Endothelial cell of umbilical vein (primary cell): ENCODE measurements around the gene OR14K1. TPM values are rescaled to one million over a fixed set of nuclear protein-coding genes. Genes with fewer than 3 reads are reported as not detected.

Experiments
- BruUV-seq: library from RNA; stranded (reverse); fragments of 400-500 nt; replicated peaks from 2 replicates; lab custom pipeline; 2021; lab: Mats Ljungman, UMichigan
- CTCF ChIA-PET: fragments of 300-600, 350-600 bp; sonication (Branson Sonifier 250); formaldehyde crosslinking; loops from one replicate; lab custom pipeline; 2021; ENCODE audit warnings: antibody characterized with exemption, inconsistent platforms; lab: Charles Lee
- POLR2A ChIA-PET: fragments of 300-600, 350-600 bp; sonication (Branson Sonifier 250); formaldehyde crosslinking; loops from one replicate; lab custom pipeline; 2021; ENCODE audit warnings: antibody characterized with exemption, inconsistent platforms; lab: Charles Lee
- DNase-seq: peaks from one replicate; pipeline ENCODE4 v3.0.0-alpha.2; 2011; ENCODE audit warnings: low read depth, low spot score
- FAIRE-seq: peaks from 2 replicates; lab custom pipeline; 2011; peaks lifted over from hg19 to GRCh38; lab: Jason Lieb, UNC
- H2AFZ ChIP-seq: 2 replicates; pipeline ENCODE4 v1.6.0; 2012; ENCODE audit warnings: low read depth, low read length, control low read depth, inconsistent platforms
- H3K27ac ChIP-seq: 2 replicates; pipeline ENCODE4 v1.5.1; 2011; ENCODE audit warnings: low read depth, mild to moderate bottlenecking, control low read depth, low read length, moderate library complexity; ENCODE audit not compliant: insufficient read depth
- H3K27me3 ChIP-seq, 2 experiments: 2 replicates each; pipeline versions ENCODE4 v1.6.0 to v1.6.1; 2011; ENCODE audit warnings: low read length in 2 of 2, mixed read lengths in 1 of 2; ENCODE audit not compliant: control insufficient read depth in 2 of 2, insufficient read depth in 2 of 2
- H3K36me3 ChIP-seq, 2 experiments: 2 replicates in 1 of 2; 3 replicates in 1 of 2; pipeline ENCODE4 v1.5.1; 2011; ENCODE audit warnings: low read length in 2 of 2, mild to moderate bottlenecking in 1 of 2, moderate library complexity in 1 of 2; ENCODE audit not compliant: control insufficient read depth in 2 of 2, insufficient read depth in 2 of 2; ENCODE audit errors: extremely low read depth in 1 of 2
- H3K4me1 ChIP-seq: 3 replicates; pipeline ENCODE4 v1.5.1; 2011; ENCODE audit warnings: mild to moderate bottlenecking, low read length; ENCODE audit not compliant: control insufficient read depth, insufficient read depth; ENCODE audit errors: extremely low read depth
- H3K4me2 ChIP-seq: 2 replicates; pipeline ENCODE4 v1.6.1; 2011; ENCODE audit warnings: low read length, control low read depth, mixed read lengths; ENCODE audit not compliant: insufficient read depth
- H3K4me3 ChIP-seq, 3 experiments: fragments of 200-600 bp in 1 of 3; sonication (generic), shearing (Covaris generic) in 1 of 3; replicated peaks in 1 of 3; 2 replicates each; pipeline ENCODE4 v1.5.1; 2011 to 2016; ENCODE audit warnings: control low read depth in 3 of 3, low read length in 3 of 3, mild to moderate bottlenecking in 2 of 3, inconsistent platforms in 1 of 3, low read depth in 1 of 3, moderate library complexity in 1 of 3; ENCODE audit not compliant: insufficient read depth in 1 of 3
- H3K79me2 ChIP-seq: 2 replicates; pipeline ENCODE4 v1.6.0; 2012; ENCODE audit warnings: low read length, inconsistent platforms; ENCODE audit not compliant: control insufficient read depth, insufficient read depth
- H3K9ac ChIP-seq: replicated peaks from 2 replicates; pipeline ENCODE3; 2011; ENCODE audit warnings: low read length, control low read depth; ENCODE audit not compliant: insufficient read depth; ENCODE audit errors: extremely low read depth
- H3K9me1 ChIP-seq: replicated peaks from 3 replicates; pipeline ENCODE4 v1.6.0; 2011; ENCODE audit warnings: mild to moderate bottlenecking, low read length; ENCODE audit not compliant: control insufficient read depth, insufficient read depth; ENCODE audit errors: extremely low read depth
- H3K9me3 ChIP-seq: replicated peaks from 2 replicates; pipeline ENCODE4 v1.5.1; 2012; ENCODE audit warnings: low read length, inconsistent platforms; ENCODE audit not compliant: control insufficient read depth, insufficient read depth
- H4K20me1 ChIP-seq: replicated peaks from 2 replicates; pipeline ENCODE3; 2011; ENCODE audit warnings: mild to moderate bottlenecking, low read length; ENCODE audit not compliant: control insufficient read depth, insufficient read depth; ENCODE audit errors: extremely low read depth
- EZH2 ChIP-seq: IDR thresholded peaks from 2 replicates; pipeline ENCODE4 v1.6.1; 2012; ENCODE audit warnings: borderline replicate concordance, low read depth, mild to moderate bottlenecking, moderate library complexity, low read length, inconsistent platforms; ENCODE audit not compliant: severe bottlenecking
- FOS ChIP-seq: IDR thresholded peaks from 2 replicates; pipeline ENCODE4 v1.6.1; 2011; ENCODE audit warnings: mild to moderate bottlenecking, low read length, moderate library complexity, borderline replicate concordance; ENCODE audit not compliant: insufficient read depth
- GATA2 ChIP-seq: IDR thresholded peaks from 2 replicates; pipeline ENCODE4 v1.7.0; 2011; ENCODE audit warnings: low read depth, mild to moderate bottlenecking, moderate library complexity, mixed read lengths, low read length; ENCODE audit not compliant: insufficient read length, insufficient read depth
- JUN ChIP-seq: IDR thresholded peaks from 2 replicates; pipeline ENCODE4 v1.6.1; 2011; ENCODE audit warnings: borderline replicate concordance, low read depth; ENCODE audit not compliant: insufficient read length, insufficient read depth
- MYC ChIP-seq: IDR thresholded peaks from one replicate; pipeline ENCODE4 v1.6.1; 2011; ENCODE audit warnings: mild to moderate bottlenecking, low read depth, low read length
- POLR2A ChIP-seq: IDR thresholded peaks from 2 replicates; pipeline ENCODE4 v1.6.1; 2012; ENCODE audit warnings: low read depth, mild to moderate bottlenecking, control low read depth, low read length
- POLR2AphosphoS5 ChIP-seq: IDR thresholded peaks from 2 replicates; pipeline ENCODE4 v1.6.1; 2012; ENCODE audit warnings: low read depth, mild to moderate bottlenecking, control low read depth, low read length, moderate library complexity; ENCODE audit not compliant: insufficient read depth
- dilution Hi-C: fragments of 300-500 bp; cut with MboI; formaldehyde crosslinking; loops from one replicate; pipeline ENCODE4 v1.15.0; 2019; ENCODE audit warnings: low sequenced_read_pairs; ENCODE audit not compliant: extremely low pct_ligation_motif_present
- intact Hi-C: fragments of 100-400 bp; cut with micrococcal nuclease; formaldehyde crosslinking; loops from one replicate; pipeline ENCODE4 v1.10.0; 2022
- polyA plus RNA-seq, 4 experiments: library from polyadenylated mRNA; depleted of rRNA in 3 of 4; stranded (reverse) in 3 of 4; unstranded in 1 of 4; fragments of >200 nt; gene quantifications; 2 replicates each; pipeline versions ENCODE4 v1.2.1 to v1.2.3, GENCODE V29; 2011 to 2012; ENCODE audit warnings: missing spikeins in 1 of 4
- total RNA-seq: library from RNA; stranded (reverse); gene quantifications from 2 replicates; pipeline ENCODE4 v1.2.3, GENCODE V29; 2021
- TF ChIP-seq, protein P1 (sequence below): IDR thresholded peaks from 2 replicates; pipeline ENCODE4 v1.6.1; 2011; ENCODE audit not compliant: insufficient read depth, insufficient read length
- TF ChIP-seq, protein P2 (sequence below), 2 donors: IDR thresholded peaks; 1 replicate in 1 of 2; 2 replicates in 1 of 2; pipeline ENCODE4 v1.5.1; 2011; ENCODE audit warnings: low read length in 2 of 2, mild to moderate bottlenecking in 2 of 2, moderate library complexity in 2 of 2, control low read depth in 1 of 2, inconsistent platforms in 1 of 2, low read depth in 1 of 2; ENCODE audit not compliant: insufficient read depth in 1 of 2; ENCODE audit errors: extremely low read depth in 1 of 2

Gene OR14K1
- total and polyA plus RNA-seq, 2 donors (not counting 3 experiments of a cell fraction or from before 2014, with no cell fraction given), result not detected

DNA sequence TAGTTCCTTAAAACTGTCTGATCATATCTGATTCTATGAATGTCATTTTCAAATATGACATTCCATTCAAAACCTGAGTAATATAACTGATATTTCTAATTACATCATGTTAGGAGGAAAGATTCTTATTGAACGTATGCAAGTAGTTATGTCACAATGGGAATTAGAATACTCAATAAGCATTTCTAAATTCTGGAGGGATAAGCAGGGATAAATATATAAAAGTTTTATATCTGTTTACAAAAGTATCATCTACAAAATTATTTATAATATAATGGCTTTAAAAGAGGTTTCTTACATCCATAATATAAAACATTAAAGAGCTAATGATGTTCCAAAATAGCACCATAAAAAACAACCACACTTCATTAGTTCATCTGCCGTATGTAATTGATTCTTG lies 9.6 kb downstream of the OR14K1 start, which contains the start of gene OR14A2:
Gene OR14A2, minus strand, starts transcription at position 101 of the 400 bp plus-strand sequence.
- H3K36me3 ChIP-seq, result no peaks in the 10 kb centered on the region
- ChIA-PET CTCF (no interaction called here), POLR2A (no interaction called here)
- FAIRE-seq (no peak), DNase-seq (no peak)
- H3K4me3 ChIP-seq, result no peak within 1 kb of the TSS
- no peak for TF ChIP-seq POLR2AphosphoS5
- no peak for TF ChIP-seq POLR2A
- TF ChIP-seq EZH2, result no peak
- TF ChIP-seq MYC, result no peak
- TF ChIP-seq JUN, result no peak
- no peak for TF ChIP-seq FOS
- no peak for TF ChIP-seq GATA2
- TF ChIP-seq, protein P1, sequence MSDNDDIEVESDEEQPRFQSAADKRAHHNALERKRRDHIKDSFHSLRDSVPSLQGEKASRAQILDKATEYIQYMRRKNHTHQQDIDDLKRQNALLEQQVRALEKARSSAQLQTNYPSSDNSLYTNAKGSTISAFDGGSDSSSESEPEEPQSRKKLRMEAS, result no peak
- TF ChIP-seq, protein P2, sequence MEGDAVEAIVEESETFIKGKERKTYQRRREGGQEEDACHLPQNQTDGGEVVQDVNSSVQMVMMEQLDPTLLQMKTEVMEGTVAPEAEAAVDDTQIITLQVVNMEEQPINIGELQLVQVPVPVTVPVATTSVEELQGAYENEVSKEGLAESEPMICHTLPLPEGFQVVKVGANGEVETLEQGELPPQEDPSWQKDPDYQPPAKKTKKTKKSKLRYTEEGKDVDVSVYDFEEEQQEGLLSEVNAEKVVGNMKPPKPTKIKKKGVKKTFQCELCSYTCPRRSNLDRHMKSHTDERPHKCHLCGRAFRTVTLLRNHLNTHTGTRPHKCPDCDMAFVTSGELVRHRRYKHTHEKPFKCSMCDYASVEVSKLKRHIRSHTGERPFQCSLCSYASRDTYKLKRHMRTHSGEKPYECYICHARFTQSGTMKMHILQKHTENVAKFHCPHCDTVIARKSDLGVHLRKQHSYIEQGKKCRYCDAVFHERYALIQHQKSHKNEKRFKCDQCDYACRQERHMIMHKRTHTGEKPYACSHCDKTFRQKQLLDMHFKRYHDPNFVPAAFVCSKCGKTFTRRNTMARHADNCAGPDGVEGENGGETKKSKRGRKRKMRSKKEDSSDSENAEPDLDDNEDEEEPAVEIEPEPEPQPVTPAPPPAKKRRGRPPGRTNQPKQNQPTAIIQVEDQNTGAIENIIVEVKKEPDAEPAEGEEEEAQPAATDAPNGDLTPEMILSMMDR (IDR thresholded peaks at IDR 0.05; ENCODE audit: extremely low read depth in 1 of 2, insufficient read depth in 1 of 2, low read depth in 1 of 2, low read length in 2 of 2), result no peak
- no peaks in the 10 kb centered on the region for H3K79me2 ChIP-seq
- H2AFZ ChIP-seq, result no peak within 1 kb of the TSS
- H3K27ac ChIP-seq, result no peak within 1 kb of the TSS
- no peak within 1 kb of the TSS for H3K9ac ChIP-seq
- H3K4me1 ChIP-seq, result no peaks in the 10 kb centered on the region
- intact Hi-C loops, result no loop called here
- no peaks in the 10 kb centered on the region for H4K20me1 ChIP-seq
- dilution Hi-C loops, result no loop called here
- no peaks in the 10 kb centered on the region for H3K9me1 ChIP-seq
- BruUV-seq, result no TSS peak
- H3K27me3 ChIP-seq, result no peaks in the 10 kb centered on the region
- H3K4me2 ChIP-seq, result no peak within 1 kb of the TSS
- peaks cover 5% of the 10 kb centered on the region for H3K9me3 ChIP-seq
